ENCODE data around the gene HECTD4. TPM values are rescaled to one million over a fixed set of nuclear protein-coding genes. Genes with fewer than 3 reads are reported as not detected.

The HECTD4 gene
- total RNA-seq, 1 experiment from 2014 or later = 30.0 TPM

GRCh38 chr12:112374166-112374740, 8.0 kb downstream of the HECTD4 start:
- Histone ChIP-seq H3K4me1 (ENCODE audit: insufficient read depth, low read length) (no peaks in the 10 kb centered on the region), H3K56ac (ENCODE audit: insufficient read length, low read depth, low read length) (no peak overlapping the region), H3T11ph (ENCODE audit: low read length) (no peak overlapping the region), H2BK120ac (ENCODE audit: low read depth, low read length, poor library complexity, severe bottlenecking) (no peak overlapping the region), H3K79me2 (ENCODE audit: insufficient read depth, low read length) (peaks cover 5% of the 10 kb centered on the region; the same call in 1 of the 2 replicates), H3K14ac (ENCODE audit: insufficient read depth, low read length) (no peak overlapping the region), H4K5ac (ENCODE audit: insufficient read length, low read depth, low read length) (no peak overlapping the region), H2AFZ (ENCODE audit: low read length) (no peak overlapping the region), H3K79me1 (ENCODE audit: insufficient read depth, low read depth, low read length, poor library complexity, severe bottlenecking) (peaks cover 9% of the 10 kb centered on the region), H3K4ac (ENCODE audit: low read depth, low read length) (no peak overlapping the region), H3K23me2 (ENCODE audit: insufficient read length, low read depth, low read length, poor library complexity, severe bottlenecking) (no peaks in the 10 kb centered on the region), H2BK12ac (ENCODE audit: insufficient read length, low read depth, low read length) (no peak overlapping the region), H3K4me2 (ENCODE audit: insufficient read depth, insufficient read length, low read length) (no peak overlapping the region), H2AK5ac (ENCODE audit: insufficient read length, low read length) (no peak overlapping the region), H3K18ac (ENCODE audit: insufficient read length, low read depth, low read length) (no peak overlapping the region), H3K9ac (ENCODE audit: extremely low read depth, insufficient read length, low read length) (no peak overlapping the region), H3K23ac (ENCODE audit: insufficient read length, low read depth, low read length) (no peak overlapping the region), H2BK5ac (ENCODE audit: insufficient read length, low read length) (no peak overlapping the region), H3K9me3 (ENCODE audit: control insufficient read depth, low read depth, low read length) (no peaks in the 10 kb centered on the region), H3K27me3 (ENCODE audit: insufficient read depth, low read length) (no peaks in the 10 kb centered on the region), H2BK15ac (ENCODE audit: low read depth, low read length) (no peak overlapping the region), H3K27ac (ENCODE audit: insufficient read length, low read depth, low read length) (no peak overlapping the region), H4K8ac (replicated peaks; ENCODE audit: insufficient read length, low read depth, low read length) (no peak overlapping the region), H2BK20ac (ENCODE audit: low read depth, low read length, poor library complexity, severe bottlenecking) (no peak overlapping the region), H4K91ac (ENCODE audit: insufficient read length, low read depth, low read length) (no peak overlapping the region), H4K20me1 (ENCODE audit: control insufficient read depth, insufficient read depth, insufficient read length) (no peaks in the 10 kb centered on the region)
- Mint-ChIP-seq H3K4me3 (no peak overlapping the region), H3K27me3 (ENCODE audit: low read depth) (no peaks in the 10 kb centered on the region), H3K36me3 (ENCODE audit: insufficient read depth in 1 of 3, low read depth in 3 of 3) (peaks cover 4 to 9% (median 5%) of the 10 kb centered on the region in 3 experiments; a peak in 4 of 7 replicates), H3K4me1 (peaks cover 3 to 4% of the 10 kb centered on the region in 2 experiments; a peak in 2 of 4 replicates), H3K9me3 (peaks cover 0 to 4% of the 10 kb centered on the region in 2 experiments; a peak in 2 of 5 replicates), H3K27ac (no peak overlapping the region; a peak in 1 of 7 replicates)
- no peak for TF ChIP-seq CTCF (conservative IDR thresholded peaks at IDR 0.05)
- WGBS (ENCODE audit: extremely low coverage, insufficient read length, low lambda C conversion rate) = no CpG with 5 or more reads among the region's 3 CpGs
- DNase-seq = no peak

Data from H9 (cell line).